Measurements from ENCODE around the gene ZSCAN4.

Gene ZSCAN4

DNA sequence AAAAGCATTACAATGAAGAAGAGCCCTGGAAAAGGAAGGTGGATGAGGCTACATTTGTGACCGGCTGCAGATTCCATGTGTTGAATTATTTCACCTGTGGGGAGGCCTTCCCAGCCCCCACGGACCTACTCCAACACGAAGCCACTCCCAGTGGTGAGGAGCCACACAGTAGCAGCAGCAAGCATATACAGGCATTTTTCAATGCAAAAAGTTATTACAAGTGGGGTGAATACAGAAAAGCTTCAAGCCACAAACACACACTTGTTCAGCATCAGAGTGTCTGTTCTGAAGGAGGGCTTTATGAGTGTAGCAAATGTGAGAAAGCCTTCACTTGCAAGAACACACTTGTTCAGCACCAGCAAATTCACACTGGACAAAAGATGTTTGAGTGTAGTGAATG, 18.0 kb downstream of the ZSCAN4 start:
- DNase-seq, result no peak

DNA sequence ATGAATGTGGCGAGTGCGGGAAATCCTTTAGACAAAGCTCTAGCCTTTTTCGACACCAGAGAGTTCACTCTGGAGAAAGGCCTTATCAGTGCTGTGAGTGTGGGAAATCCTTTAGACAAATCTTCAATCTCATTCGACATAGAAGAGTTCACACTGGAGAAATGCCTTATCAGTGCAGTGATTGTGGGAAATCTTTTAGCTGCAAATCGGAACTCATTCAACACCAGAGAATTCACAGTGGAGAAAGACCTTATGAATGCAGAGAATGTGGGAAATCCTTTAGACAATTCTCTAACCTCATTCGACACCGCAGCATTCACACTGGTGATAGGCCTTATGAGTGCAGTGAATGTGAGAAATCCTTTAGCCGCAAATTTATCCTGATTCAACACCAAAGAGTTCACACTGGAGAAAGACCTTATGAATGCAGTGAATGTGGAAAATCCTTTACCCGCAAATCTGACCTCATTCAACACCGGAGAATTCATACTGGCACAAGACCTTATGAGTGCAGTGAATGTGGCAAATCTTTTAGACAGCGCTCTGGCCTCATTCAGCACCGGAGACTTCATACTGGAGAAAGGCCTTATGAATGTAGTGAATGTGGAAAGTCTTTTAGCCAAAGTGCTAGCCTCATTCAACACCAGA, 18.8 kb downstream of the ZSCAN4 start:
- DNase-seq, result no peak

DNA sequence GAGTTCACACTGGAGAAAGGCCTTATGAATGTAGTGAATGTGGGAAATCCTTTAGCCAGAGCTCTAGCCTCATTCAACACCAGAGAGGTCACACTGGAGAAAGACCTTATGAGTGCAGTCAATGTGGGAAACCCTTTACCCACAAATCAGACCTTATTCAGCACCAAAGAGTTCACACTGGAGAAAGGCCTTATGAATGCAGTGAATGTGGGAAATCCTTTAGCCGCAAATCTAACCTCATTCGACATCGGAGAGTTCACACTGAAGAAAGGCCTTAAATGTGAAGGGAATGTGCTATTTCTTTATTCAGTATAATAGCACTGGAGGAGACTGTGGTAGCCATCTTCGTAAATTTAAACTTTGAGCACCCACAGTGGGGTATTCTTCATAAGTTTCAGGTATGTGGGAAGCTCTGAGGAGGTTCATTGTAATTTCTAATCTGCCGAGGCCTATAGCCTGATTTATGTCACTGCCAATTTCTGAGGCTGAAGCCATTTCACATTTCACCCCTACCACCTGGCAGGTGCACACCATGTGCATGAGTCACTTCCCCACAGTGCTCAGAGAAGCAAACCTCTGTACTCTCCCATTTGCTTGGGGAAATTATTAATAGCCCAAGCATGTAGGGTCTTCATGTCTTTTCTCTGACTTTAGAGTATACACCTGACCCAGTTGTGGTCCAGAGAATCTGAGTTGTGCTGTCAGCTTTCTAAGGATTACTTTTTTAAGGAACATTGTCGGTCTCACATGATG, 19.5 kb downstream of the ZSCAN4 start:
- no peak for DNase-seq

DNA sequence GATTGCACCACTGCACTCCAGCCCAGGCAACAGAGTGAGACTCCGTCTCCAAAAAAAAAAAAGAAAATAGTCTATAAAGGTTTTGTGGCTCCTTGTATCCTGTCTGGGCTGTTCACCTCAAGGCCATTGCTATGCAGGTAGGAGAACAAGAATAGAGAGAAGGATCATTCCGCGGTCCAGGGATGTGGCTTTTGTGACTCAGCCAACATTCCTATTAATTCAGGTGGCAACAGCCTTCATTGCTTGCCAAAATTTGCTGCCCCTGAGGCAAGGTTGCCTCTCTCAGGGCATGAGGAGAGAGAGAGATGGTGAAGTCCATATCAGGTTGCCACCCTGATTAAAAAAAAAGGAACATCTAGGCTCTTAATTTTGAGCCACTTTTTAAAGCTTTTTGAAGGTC, 21.0 kb downstream of the ZSCAN4 start:
- no peak for DNase-seq

DNA sequence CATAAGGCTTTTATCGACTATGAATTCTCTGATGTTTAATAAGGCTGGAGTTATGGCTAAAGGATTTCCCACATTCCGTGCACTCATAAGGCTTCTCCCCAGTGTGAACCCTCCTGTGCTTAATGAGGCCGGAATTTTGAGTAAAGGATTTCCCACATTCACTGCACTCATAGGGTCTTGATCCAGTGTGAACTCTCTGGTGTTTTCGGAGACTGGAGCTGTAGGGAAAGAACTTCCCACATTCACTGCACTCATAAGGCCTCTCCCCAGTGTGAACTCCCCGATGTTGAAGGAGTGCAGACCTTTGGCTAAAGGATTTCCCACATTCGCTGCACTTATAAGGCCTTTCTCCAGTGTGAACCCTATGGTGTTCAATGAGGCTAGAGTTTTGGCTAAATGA, 32.9 kb downstream of the ZSCAN4 start:
- no peak for DNase-seq

DNA sequence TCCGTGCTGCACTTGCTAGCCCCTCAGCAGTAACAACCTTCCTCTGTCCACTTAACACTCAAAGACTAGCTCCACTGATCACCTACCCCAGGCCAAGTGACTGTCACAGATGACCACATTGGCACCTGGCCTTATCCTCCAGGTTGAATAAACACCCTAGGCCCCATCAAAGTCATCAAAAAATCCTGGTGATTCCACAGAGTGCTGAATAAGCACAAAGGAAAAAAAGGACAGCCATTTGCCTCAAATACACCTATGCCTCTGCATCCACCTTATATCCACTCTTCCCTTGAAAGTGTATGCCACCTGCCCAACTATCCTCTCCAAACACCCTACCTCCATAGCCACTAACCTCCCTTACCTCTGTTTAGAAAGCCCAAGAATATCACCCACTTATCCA, 37.6 kb downstream of the ZSCAN4 start:
- no peak for DNase-seq

DNA sequence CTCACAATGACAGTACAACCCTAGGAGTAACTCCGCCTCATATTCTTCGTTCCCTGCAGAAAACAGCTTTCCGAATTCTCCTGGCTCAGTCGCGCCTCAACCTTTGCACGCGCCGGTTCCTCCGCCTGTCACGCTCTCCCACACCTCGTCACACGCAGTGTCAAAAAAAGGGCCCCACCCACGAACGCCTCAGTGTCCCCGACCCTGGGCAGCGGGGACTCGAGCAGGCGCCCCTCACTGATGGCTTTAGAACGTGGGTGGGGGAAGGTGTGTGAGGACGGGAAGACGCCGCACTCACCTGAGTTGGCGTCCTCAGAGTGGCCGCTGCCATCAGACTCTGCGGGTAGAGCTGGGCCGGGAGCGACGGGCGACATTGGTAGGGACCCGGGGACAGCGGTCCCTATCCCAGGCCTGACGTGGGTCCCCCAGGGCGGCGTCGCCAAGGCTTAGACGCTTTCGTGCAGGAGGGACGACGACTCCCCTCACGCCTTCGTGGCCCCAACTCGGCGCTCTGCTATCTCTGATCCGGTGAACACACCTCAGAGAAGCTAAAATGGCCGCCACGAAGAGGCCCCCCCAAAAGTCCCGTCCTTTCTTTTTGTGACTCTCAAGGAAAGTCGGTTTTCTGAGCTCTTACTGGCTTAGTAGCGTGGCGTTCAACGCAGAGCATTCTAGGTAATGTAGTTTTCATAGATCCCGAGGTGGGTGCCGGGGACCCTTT, 40.1 kb downstream of the ZSCAN4 start, which contains the start of gene ZNF154:
ZNF154 (minus strand) TSS at position 564 of the 721 bp plus-strand sequence; CDS start at position 331, 233 bp downstream.
- DNase-seq, result peak; percentile 65

DNA sequence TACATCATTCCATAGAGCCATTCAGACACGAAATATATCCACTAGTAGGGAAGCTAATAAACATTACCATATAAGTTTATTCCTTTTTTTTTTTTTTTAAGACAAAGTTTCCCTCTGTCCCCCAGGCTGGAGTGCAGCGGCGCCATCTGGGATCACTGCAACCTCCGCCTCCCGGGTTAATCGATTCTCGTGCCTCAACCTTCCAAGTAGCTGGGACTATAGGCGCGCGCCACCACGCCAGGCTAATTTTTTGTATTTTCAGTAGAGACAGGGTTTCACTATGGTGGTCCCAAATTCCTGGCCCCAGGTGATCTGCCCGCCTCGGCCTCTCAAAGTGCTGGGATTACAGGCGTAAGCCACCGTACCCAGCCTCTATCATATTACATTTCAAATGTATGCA, 40.9 kb downstream of the ZSCAN4 start:
- DNase-seq, result no peak

DNA sequence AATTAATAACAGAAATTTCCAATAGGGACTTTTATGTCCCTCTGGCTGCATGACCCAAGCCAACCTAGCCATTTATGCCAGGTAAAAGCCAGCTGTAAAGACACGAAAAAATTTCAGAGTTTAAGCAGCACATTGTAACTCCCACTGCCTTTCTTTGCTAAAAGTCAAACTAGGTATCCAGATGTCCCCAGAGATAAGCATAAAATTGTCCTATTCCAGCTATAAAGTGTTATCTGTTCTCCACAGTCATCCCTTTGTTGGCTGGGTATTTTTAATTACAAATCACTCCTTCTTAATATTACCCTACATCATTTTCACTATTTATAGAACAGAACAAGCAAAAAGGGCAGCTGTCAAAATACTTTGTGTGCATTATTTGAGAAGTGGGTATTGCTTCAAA, 43.5 kb downstream of the ZSCAN4 start:
- DNase-seq, result no peak

DNA sequence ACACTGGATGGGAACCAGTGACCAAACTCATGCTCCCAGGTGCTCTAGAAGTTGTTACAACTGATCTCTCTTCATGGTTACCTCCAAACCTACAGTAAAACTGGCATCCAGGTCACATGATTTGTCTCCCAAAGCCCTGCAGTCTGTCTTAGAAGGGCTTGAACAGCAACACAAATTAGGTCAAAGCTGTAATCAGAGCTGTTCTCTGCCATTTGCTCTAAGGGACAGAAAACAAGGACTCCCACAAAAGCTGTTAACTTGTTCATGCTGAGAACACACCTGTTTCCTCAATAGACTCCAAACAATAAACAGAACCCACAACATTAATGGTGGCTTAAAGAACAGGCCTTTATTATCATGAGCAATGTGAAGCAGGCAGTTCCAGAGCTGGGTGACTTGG, 50.7 kb downstream of the ZSCAN4 start:
- DNase-seq, result no peak

DNA sequence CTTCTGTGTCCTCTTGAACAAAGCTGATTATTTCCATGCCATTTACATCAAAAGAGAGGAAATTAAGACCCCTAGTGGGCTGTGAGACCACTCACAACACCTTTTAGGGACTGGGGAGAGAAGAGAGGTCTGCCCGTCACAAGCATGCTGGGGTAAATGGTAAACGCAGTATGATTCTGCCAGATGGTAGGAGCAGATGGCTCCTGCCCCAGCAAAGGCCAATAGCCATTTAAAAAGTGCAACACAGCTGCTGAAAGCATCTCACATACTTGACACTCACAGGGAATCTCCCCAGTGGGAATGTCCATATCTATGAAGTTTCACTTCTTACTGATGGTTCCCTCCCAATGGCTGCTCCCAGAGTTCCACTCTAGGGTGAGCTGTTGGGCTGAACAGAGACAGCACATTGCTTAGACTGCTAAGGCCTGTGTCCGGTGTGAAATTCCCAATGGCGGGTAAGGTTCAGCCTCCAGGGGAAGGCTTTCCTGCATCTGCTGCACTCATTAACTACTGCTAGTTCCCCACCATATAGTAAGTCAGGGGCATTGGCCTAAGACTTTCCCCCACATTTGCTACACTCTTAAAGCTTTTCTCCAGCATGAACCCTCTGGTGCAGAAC, 51.3 kb downstream of the ZSCAN4 start:
- no peak for DNase-seq

DNA sequence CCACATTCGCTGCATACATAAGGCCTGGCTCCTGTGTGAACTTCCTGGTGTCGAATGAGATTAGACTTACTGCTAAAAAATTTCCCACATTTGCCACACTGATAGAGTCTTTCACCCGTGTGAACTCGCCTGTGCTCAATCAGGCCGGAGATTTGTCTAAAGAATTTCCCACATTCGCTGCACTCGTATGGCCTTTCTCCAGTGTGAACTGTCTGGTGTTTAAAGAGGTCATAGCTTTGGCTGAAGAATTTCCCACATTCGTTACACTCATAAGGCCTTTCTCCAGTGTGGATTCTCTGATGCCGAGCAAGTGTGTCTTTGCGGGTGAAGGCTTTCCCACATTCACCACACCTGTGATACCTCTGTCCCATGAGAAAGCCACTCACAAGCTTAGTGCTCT, 52.1 kb downstream of the ZSCAN4 start:
- no peak for DNase-seq
